Fibroblast of lung (primary cell): ENCODE data around the gene SAMD7. TPM values are rescaled to one million over a fixed set of nuclear protein-coding genes. Genes with fewer than 3 reads are reported as not detected.

Experiments
- DNase-seq, 2 donors: peaks; one replicate each; pipeline versions ENCODE4 v3.0.0 to v3.0.0-alpha.2; 2010; ENCODE audit warnings: low read depth in 2 of 2
- H2AFZ ChIP-seq: 2 replicates; pipeline ENCODE4 v1.5.1; 2012; ENCODE audit warnings: low read length, control low read depth, inconsistent platforms
- H3K27ac ChIP-seq: 2 replicates; pipeline ENCODE4 v1.5.1; 2011; ENCODE audit warnings: low read length, control low read depth; ENCODE audit not compliant: insufficient read depth
- H3K27me3 ChIP-seq: 2 replicates; pipeline ENCODE4 v1.5.1; 2011; ENCODE audit warnings: mild to moderate bottlenecking, low read length; ENCODE audit not compliant: control insufficient read depth, insufficient read depth
- H3K36me3 ChIP-seq: 2 replicates; pipeline ENCODE4 v1.5.1; 2011; ENCODE audit warnings: low read length; ENCODE audit not compliant: control insufficient read depth, insufficient read depth
- H3K4me1 ChIP-seq: 2 replicates; pipeline ENCODE4 v1.5.1; 2011; ENCODE audit warnings: low read length; ENCODE audit not compliant: control insufficient read depth, insufficient read depth; ENCODE audit errors: extremely low read depth
- H3K4me2 ChIP-seq: 2 replicates; pipeline ENCODE4 v1.5.1; 2011; ENCODE audit warnings: low read length, control low read depth; ENCODE audit not compliant: insufficient read depth; ENCODE audit errors: extremely low read depth
- H3K4me3 ChIP-seq, 4 experiments: fragments of 200-600 bp in 1 of 4; sonication (generic) in 1 of 4; replicated peaks in 1 of 4; 2 replicates each; pipeline ENCODE4 v1.5.1; 2011 to 2016; ENCODE audit warnings: low read length in 4 of 4, low read depth in 3 of 4, mild to moderate bottlenecking in 3 of 4, control low read depth in 2 of 4, inconsistent platforms in 1 of 4, mixed read lengths in 1 of 4; ENCODE audit not compliant: insufficient read depth in 1 of 4; ENCODE audit errors: control extremely low read depth in 1 of 4
- H3K79me2 ChIP-seq: 2 replicates; pipeline ENCODE4 v1.5.1; 2012; ENCODE audit warnings: mild to moderate bottlenecking, low read length, inconsistent platforms; ENCODE audit not compliant: control insufficient read depth, insufficient read depth
- H3K9ac ChIP-seq: 2 replicates; pipeline ENCODE4 v1.5.1; 2011; ENCODE audit warnings: mild to moderate bottlenecking, low read length, control low read depth; ENCODE audit not compliant: insufficient read depth
- H3K9me3 ChIP-seq: 2 replicates; pipeline ENCODE4 v1.5.1; 2012; ENCODE audit warnings: low read depth, low read length; ENCODE audit not compliant: control insufficient read depth, insufficient read depth
- H4K20me1 ChIP-seq: 2 replicates; pipeline ENCODE4 v1.5.1; 2011; ENCODE audit warnings: low read length; ENCODE audit not compliant: control insufficient read depth, insufficient read depth; ENCODE audit errors: extremely low read depth
- CTCF ChIP-seq, 2 donors: IDR thresholded peaks in 1 of 2; conservative IDR thresholded peaks in 1 of 2; 1 replicate in 1 of 2; 2 replicates in 1 of 2; pipeline ENCODE4 v1.5.1; 2011 to 2012; ENCODE audit warnings: low read length in 2 of 2, control low read depth in 1 of 2, inconsistent platforms in 1 of 2, low read depth in 1 of 2, mild to moderate bottlenecking in 1 of 2
- EZH2 ChIP-seq: IDR thresholded peaks from 2 replicates; pipeline ENCODE4 v1.5.1; 2012; ENCODE audit warnings: low read length, control low read depth, mild to moderate bottlenecking; ENCODE audit errors: missing control alignments
- polyA plus RNA-seq, 2 donors: library from polyadenylated mRNA; depleted of rRNA in 1 of 2; stranded (reverse) in 1 of 2; unstranded in 1 of 2; fragments of >200 nt; gene quantifications; 2 replicates each; pipeline ENCODE4 v1.2.1, GENCODE V29; 2011 to 2012; ENCODE audit warnings: missing spikeins in 1 of 2
- total RNA-seq: library from RNA; depleted of rRNA; stranded (reverse); fragments of >200 nt; gene quantifications from 2 replicates; pipeline ENCODE4 v1.2.1, GENCODE V29; 2014

The SAMD7 gene
- total and polyA plus RNA-seq, 2 donors (not counting 1 experiment from before 2014, with no cell fraction given): not detected

- Histone ChIP-seq H3K4me3 (no peak overlapping the region), H3K27me3 (no peaks in the 10 kb centered on the region), H4K20me1 (peaks cover 4% of the 10 kb centered on the region), H3K4me1 (peaks cover 6% of the 10 kb centered on the region), H3K4me2 (peak overlapping the region; percentile 61), H3K79me2 (peaks cover 76% of the 10 kb centered on the region), H3K36me3 (no peaks in the 10 kb centered on the region), H3K27ac (no peak overlapping the region), H3K9me3 (no peaks in the 10 kb centered on the region), H3K9ac (no peak overlapping the region), H2AFZ (no peak overlapping the region)
- TF ChIP-seq EZH2 (no peak), CTCF (conservative IDR thresholded peaks at IDR 0.05 in 1 of 2, IDR thresholded peaks at IDR 0.05 in 1 of 2; ENCODE audit: low read depth in 1 of 2, low read length in 2 of 2) (no peak)
- peak in 1 of 2 donors; percentile 21 for DNase-seq
These were observed 58.1 kb downstream of the SAMD7 start for GRCh38 chr3:169969174-169970095.

- TF ChIP-seq EZH2 (no peak), CTCF (conservative IDR thresholded peaks at IDR 0.05 in 1 of 2, IDR thresholded peaks at IDR 0.05 in 1 of 2; ENCODE audit: low read depth in 1 of 2, low read length in 2 of 2) (no peak)
- peaks cover 85% of the 10 kb centered on the region for H3K79me2 ChIP-seq
- H3K4me3 ChIP-seq: no peak overlapping the region
- H3K36me3 ChIP-seq: no peaks in the 10 kb centered on the region
- no peaks in the 10 kb centered on the region for H3K9me3 ChIP-seq
- no peak for DNase-seq
- H3K27me3 ChIP-seq: no peaks in the 10 kb centered on the region
- H3K9ac ChIP-seq: no peak overlapping the region
- H3K27ac ChIP-seq: no peak overlapping the region
- H3K4me1 ChIP-seq: peaks cover 6% of the 10 kb centered on the region
- peaks cover 4% of the 10 kb centered on the region for H4K20me1 ChIP-seq
- no peak overlapping the region for H3K4me2 ChIP-seq
- H2AFZ ChIP-seq: no peak overlapping the region
These were observed 59.5 kb downstream of the SAMD7 start for GRCh38 chr3:169970847-169971246.

- no peak overlapping the region for H3K4me2 ChIP-seq
- no peak overlapping the region for H3K9ac ChIP-seq
- peaks cover 88% of the 10 kb centered on the region for H3K79me2 ChIP-seq
- H3K27ac ChIP-seq: no peak overlapping the region
- no peaks in the 10 kb centered on the region for H3K27me3 ChIP-seq
- peaks cover 4% of the 10 kb centered on the region for H4K20me1 ChIP-seq
- H3K36me3 ChIP-seq: no peaks in the 10 kb centered on the region
- no peaks in the 10 kb centered on the region for H3K9me3 ChIP-seq
- no peak overlapping the region for H3K4me3 ChIP-seq
- no peak for DNase-seq
- TF ChIP-seq EZH2 (no peak), CTCF (conservative IDR thresholded peaks at IDR 0.05 in 1 of 2, IDR thresholded peaks at IDR 0.05 in 1 of 2; ENCODE audit: low read depth in 1 of 2, low read length in 2 of 2) (no peak)
- no peak overlapping the region for H2AFZ ChIP-seq
- H3K4me1 ChIP-seq: peaks cover 2% of the 10 kb centered on the region
These were observed 60.1 kb downstream of the SAMD7 start for GRCh38 chr3:169971522-169971921.
